ENCODE data around the gene SMIM17. TPM values are rescaled to one million over a fixed set of nuclear protein-coding genes. Genes with fewer than 3 reads are reported as not detected.

SMIM17 gene
- 0.58 and 1.2 TPM in 2 replicates for total RNA-seq

- no peak for DNase-seq (ENCODE audit: extremely low read depth, low read depth, low spot score)
Observed at GRCh38 chr19:56642711-56643459, at the start of gene SMIM17. Gene SMIM17 (plus strand): TSS chr19:56643159. CDS start chr19:56645668, 2,509 bp downstream.

- DNase-seq (ENCODE audit: extremely low read depth, low read depth, low spot score): no peak
Observed at GRCh38 chr19:56594446-56594782, 48.5 kb upstream of the SMIM17 start.

GRCh38 chr19:56594783-56595547 is 48.0 kb upstream of the SMIM17 start, which contains the start of gene ZNF71:
Gene ZNF71 (plus strand): TSS chr19:56595302. CDS start chr19:56601559, 6,257 bp downstream.
- no peak for DNase-seq (ENCODE audit: extremely low read depth, low read depth, low spot score)

GRCh38 chr19:56595548-56595899 is 47.4 kb upstream of the SMIM17 start:
- no peak for DNase-seq (ENCODE audit: extremely low read depth, low read depth, low spot score)

- DNase-seq (ENCODE audit: extremely low read depth, low read depth, low spot score): no peak
Observed at GRCh38 chr19:56596676-56597075, 46.3 kb upstream of the SMIM17 start.

- no peak for DNase-seq (ENCODE audit: extremely low read depth, low read depth, low spot score)
Observed at GRCh38 chr19:56597696-56598095, 45.3 kb upstream of the SMIM17 start.

GRCh38 chr19:56601375-56601774 is 41.6 kb upstream of the SMIM17 start:
- DNase-seq (ENCODE audit: extremely low read depth, low read depth, low spot score): no peak

GRCh38 chr19:56603829-56604228 is 39.1 kb upstream of the SMIM17 start:
- DNase-seq (ENCODE audit: extremely low read depth, low read depth, low spot score): no peak

GRCh38 chr19:56608274-56608964 is 34.5 kb upstream of the SMIM17 start:
- DNase-seq (ENCODE audit: extremely low read depth, low read depth, low spot score): no peak

- DNase-seq (ENCODE audit: extremely low read depth, low read depth, low spot score): no peak
Observed at GRCh38 chr19:56611288-56611687, 31.7 kb upstream of the SMIM17 start.

- DNase-seq (ENCODE audit: extremely low read depth, low read depth, low spot score): no peak
Observed at GRCh38 chr19:56612737-56613136, 30.2 kb upstream of the SMIM17 start.

GRCh38 chr19:56613639-56614038 is 29.3 kb upstream of the SMIM17 start:
- DNase-seq (ENCODE audit: extremely low read depth, low read depth, low spot score): no peak

GRCh38 chr19:56617531-56617930 is 25.4 kb upstream of the SMIM17 start:
- no peak for DNase-seq (ENCODE audit: extremely low read depth, low read depth, low spot score)

- no peak for DNase-seq (ENCODE audit: extremely low read depth, low read depth, low spot score)
Observed at GRCh38 chr19:56619121-56619520, 23.8 kb upstream of the SMIM17 start.

GRCh38 chr19:56622374-56622773 is 20.6 kb upstream of the SMIM17 start:
- no peak for DNase-seq (ENCODE audit: extremely low read depth, low read depth, low spot score)

GRCh38 chr19:56623006-56623405 is 20.0 kb upstream of the SMIM17 start:
- DNase-seq (ENCODE audit: extremely low read depth, low read depth, low spot score): no peak

- no peak for DNase-seq (ENCODE audit: extremely low read depth, low read depth, low spot score)
Observed at GRCh38 chr19:56625708-56626107, 17.3 kb upstream of the SMIM17 start.

- DNase-seq (ENCODE audit: extremely low read depth, low read depth, low spot score): no peak
Observed at GRCh38 chr19:56633021-56633420, 9.9 kb upstream of the SMIM17 start.

GRCh38 chr19:56637976-56638555 is 4.9 kb upstream of the SMIM17 start:
- peak; percentile 29 for DNase-seq (ENCODE audit: extremely low read depth, low read depth, low spot score)

GRCh38 chr19:56639217-56639616 is 3.7 kb upstream of the SMIM17 start:
- no peak for DNase-seq (ENCODE audit: extremely low read depth, low read depth, low spot score)

GRCh38 chr19:56643460-56643955 is 549 bp downstream of the SMIM17 start:
- no peak for DNase-seq (ENCODE audit: extremely low read depth, low read depth, low spot score)
